Kidney (tissue), 14 donors: ENCODE data around the gene TP53BP2. TPM values are rescaled to one million over a fixed set of nuclear protein-coding genes. Genes with fewer than 3 reads are reported as not detected.

Source experiments
- DNase-seq, 5 donors: peaks; one replicate each; pipeline ENCODE4 v3.0.0-alpha.2; 2013 to 2020
- FAIRE-seq: peaks from 2 replicates; lab custom pipeline; 2012; peaks lifted over from hg19 to GRCh38; lab: Jason Lieb, UNC
- H3K27ac ChIP-seq, 2 donors: one replicate each; pipeline ENCODE4 v1.7.0; 2013; ENCODE audit warnings: low read depth in 2 of 2, low read length in 2 of 2, inconsistent platforms in 1 of 2
- H3K27me3 ChIP-seq: one replicate; pipeline ENCODE4 v1.7.1; 2013; ENCODE audit warnings: low read length, inconsistent platforms; ENCODE audit not compliant: control insufficient read depth, insufficient read depth
- H3K36me3 ChIP-seq, 3 donors: one replicate each; pipeline versions ENCODE4 v1.7.0 to v1.7.1; 2013; ENCODE audit warnings: low read length in 3 of 3, control low read depth in 1 of 3, inconsistent platforms in 1 of 3; ENCODE audit not compliant: insufficient read depth in 3 of 3, control insufficient read depth in 2 of 3
- H3K4me1 ChIP-seq, 3 donors: one replicate each; pipeline versions ENCODE4 v1.7.0 to v1.7.1; 2013; ENCODE audit warnings: low read length in 3 of 3, inconsistent platforms in 1 of 3, low read depth in 1 of 3; ENCODE audit not compliant: control insufficient read depth in 2 of 3, insufficient read depth in 2 of 3
- H3K4me3 ChIP-seq, 3 donors: one replicate each; pipeline versions ENCODE4 v1.7.0 to v1.8.1; 2013; ENCODE audit warnings: low read length in 3 of 3, control low read depth in 1 of 3, inconsistent platforms in 1 of 3
- H3K9ac ChIP-seq, 3 donors: one replicate each; pipeline versions ENCODE4 v1.7.0 to v1.7.1; 2013; ENCODE audit warnings: low read length in 3 of 3, control low read depth in 1 of 3, inconsistent platforms in 1 of 3
- H3K9me3 ChIP-seq, 3 donors: one replicate each; pipeline versions ENCODE4 v1.7.0 to v1.7.1; 2013; ENCODE audit warnings: low read length in 3 of 3, control low read depth in 1 of 3, inconsistent platforms in 1 of 3; ENCODE audit not compliant: control insufficient read depth in 2 of 3, insufficient read depth in 1 of 3
- intact Hi-C: fragments of 100-400 bp; cut with DNase I; formaldehyde crosslinking; loops from one replicate; pipeline ENCODE4 v1.11.1; 2022
- polyA plus RNA-seq: library from polyadenylated mRNA; stranded (reverse); fragments of 350-450 nt; fragmentation: Illumina TruSeq; extraction: RNeasy Lipid Tissue Mini Kit (QIAGEN cat#74804); gene quantifications from one replicate; pipeline ENCODE4 v1.2.3, GENCODE V29; 2014; ENCODE audit warnings: low read depth, low replicate concordance; ENCODE audit not compliant: insufficient read depth
- total RNA-seq: library from RNA; stranded (reverse); fragmentation: NEBNext Ultra II Directional; extraction: Animal tissue kit (Norgen Biotek cat#: 25700); gene quantifications from one replicate; pipeline ENCODE4 v1.2.1, GENCODE V29; 2021
- TF ChIP-seq, protein P1 (sequence below): IDR thresholded peaks from 3 replicates; pipeline ENCODE4 v1.5.1; 2012; ENCODE audit warnings: mild to moderate bottlenecking, moderate library complexity, borderline replicate concordance; ENCODE audit not compliant: insufficient read depth; ENCODE audit errors: extremely low read depth
- donor health status: control.
- donor health status: control.
- donor health status: control.
- donor health status: control.
- donor health status: control.
- donor health status: DM: yes; HTN: yes; CAD: no.
- donor health status: Normal renal cell carcinoma (clear cell type).

TP53BP2 gene
- total and polyA plus RNA-seq, 2 donors from 2014 or later: 10.3 to 45.9 TPM

DNA sequence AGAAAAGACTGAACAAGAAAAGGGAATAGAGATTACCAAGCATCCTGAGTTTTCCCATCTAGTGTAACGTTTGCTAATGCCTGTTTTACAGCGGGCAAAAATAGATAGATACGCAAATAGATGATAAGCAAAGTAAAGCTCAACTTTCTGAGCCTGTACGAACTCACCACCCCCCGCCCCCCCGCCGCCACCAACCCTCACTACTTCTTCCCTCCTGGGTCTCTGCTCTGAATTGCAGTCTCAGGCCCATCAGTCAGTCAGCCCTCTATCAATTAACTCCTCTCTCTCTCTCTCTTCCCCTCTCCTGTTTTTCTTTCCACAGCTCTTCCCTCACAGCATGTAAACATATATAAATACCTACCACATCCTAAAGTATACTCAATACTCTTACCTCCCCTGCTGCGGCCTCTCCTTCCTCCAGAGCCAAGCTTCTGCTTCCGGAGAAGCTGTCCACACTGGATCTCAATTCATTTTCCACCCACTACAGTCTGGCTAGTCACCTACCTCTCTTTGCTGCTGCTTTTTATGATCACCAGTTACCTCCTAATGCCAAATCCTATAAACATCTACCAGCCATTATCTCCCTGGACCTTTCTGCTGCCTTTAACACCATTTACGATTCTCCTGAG is 68.8 kb downstream of the TP53BP2 start:
- Histone ChIP-seq H3K36me3 (peaks cover 20 to 42% (median 36%) of the 10 kb centered on the region in 3 donors), H3K9ac (no peak overlapping the region)
- intact Hi-C loops: no loop called here

DNA sequence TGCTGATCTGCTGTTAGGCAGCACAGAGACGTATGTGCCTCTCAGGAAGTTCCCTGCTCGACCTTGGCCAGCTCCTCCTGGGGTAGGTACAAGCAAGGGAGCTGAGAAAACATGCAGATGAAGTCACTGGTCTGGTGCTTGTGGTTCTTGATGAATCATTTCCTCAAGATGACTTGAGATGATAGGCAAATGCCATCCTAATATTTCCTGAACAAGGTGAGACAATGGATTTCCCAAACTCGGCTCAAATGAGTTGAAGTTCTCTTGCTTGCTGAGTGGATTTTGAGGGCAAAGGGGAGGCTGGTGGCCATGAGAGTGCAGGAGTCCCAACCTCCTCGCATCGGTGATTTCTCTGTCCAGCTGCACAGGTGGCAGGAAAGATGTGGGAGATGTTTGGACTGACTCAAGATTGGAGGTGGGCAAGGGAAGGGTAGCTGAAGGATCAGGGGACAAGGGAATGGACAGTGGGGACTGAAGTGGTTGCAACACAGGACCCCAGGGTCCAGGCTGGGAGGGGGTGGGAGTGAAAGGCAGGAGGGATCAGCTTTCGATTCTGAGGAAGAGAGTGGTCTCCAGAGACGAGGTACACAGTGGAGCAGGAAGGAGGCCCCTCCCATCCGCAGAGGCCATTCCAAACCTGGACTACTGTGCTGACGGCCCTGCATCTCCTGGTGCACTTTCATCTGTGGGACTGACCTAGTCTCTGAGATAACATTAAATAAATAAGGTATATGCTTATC is 69.5 kb downstream of the TP53BP2 start:
- Histone ChIP-seq H3K9ac (no peak overlapping the region), H3K27me3 (no peaks in the 10 kb centered on the region), H3K36me3 (peaks cover 20 to 49% (median 36%) of the 10 kb centered on the region in 3 donors), H3K27ac (peak overlapping the region in 1 of 2 donors; percentile 2), H3K9me3 (no peaks in the 10 kb centered on the region), H3K4me3 (no peak overlapping the region), H3K4me1 (peaks cover 0 to 4% (median 0%) of the 10 kb centered on the region in 3 donors)
- no peak for DNase-seq
- intact Hi-C loops: no loop called here
- TF ChIP-seq, protein P1, sequence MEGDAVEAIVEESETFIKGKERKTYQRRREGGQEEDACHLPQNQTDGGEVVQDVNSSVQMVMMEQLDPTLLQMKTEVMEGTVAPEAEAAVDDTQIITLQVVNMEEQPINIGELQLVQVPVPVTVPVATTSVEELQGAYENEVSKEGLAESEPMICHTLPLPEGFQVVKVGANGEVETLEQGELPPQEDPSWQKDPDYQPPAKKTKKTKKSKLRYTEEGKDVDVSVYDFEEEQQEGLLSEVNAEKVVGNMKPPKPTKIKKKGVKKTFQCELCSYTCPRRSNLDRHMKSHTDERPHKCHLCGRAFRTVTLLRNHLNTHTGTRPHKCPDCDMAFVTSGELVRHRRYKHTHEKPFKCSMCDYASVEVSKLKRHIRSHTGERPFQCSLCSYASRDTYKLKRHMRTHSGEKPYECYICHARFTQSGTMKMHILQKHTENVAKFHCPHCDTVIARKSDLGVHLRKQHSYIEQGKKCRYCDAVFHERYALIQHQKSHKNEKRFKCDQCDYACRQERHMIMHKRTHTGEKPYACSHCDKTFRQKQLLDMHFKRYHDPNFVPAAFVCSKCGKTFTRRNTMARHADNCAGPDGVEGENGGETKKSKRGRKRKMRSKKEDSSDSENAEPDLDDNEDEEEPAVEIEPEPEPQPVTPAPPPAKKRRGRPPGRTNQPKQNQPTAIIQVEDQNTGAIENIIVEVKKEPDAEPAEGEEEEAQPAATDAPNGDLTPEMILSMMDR: no peak
- FAIRE-seq: no peak

More for the DNA sequence above, 68.8 kb downstream of the TP53BP2 start:
- FAIRE-seq (no peak), DNase-seq (no peak)
- Histone ChIP-seq H3K27ac (no peak overlapping the region), H3K9me3 (no peaks in the 10 kb centered on the region), H3K27me3 (no peaks in the 10 kb centered on the region), H3K4me1 (no peaks in the 10 kb centered on the region), H3K4me3 (no peak overlapping the region)
- TF ChIP-seq, protein P1: no peak

DNA sequence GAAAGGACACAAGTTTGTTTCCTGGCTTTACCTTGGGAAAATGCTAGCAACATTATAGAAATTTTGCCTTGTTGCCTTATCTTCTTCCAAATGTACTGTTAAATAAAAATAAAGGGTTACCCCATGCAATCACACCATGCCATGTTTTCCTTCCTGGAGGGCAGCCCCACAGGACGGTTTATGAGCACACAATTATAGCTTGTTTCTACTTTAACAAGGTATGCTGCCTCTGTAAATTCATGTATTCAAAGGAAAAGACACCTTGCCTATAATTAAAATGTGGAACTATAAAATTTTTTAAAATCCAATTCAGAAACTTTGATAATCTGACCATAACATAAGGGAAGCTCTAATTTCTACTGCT is 70.1 kb downstream of the TP53BP2 start:
- Histone ChIP-seq H3K27ac (peak overlapping the region in 1 of 2 donors; percentile 2), H3K4me1 (peaks cover 0 to 7% (median 0%) of the 10 kb centered on the region in 3 donors), H3K36me3 (peaks cover 20 to 55% (median 36%) of the 10 kb centered on the region in 3 donors), H3K9me3 (no peaks in the 10 kb centered on the region), H3K4me3 (no peak overlapping the region), H3K9ac (no peak overlapping the region), H3K27me3 (no peaks in the 10 kb centered on the region)
- no peak for DNase-seq
- no peak for FAIRE-seq
- TF ChIP-seq, protein P1: no peak
- intact Hi-C loops: no loop called here
